H1 (cell line): Measurements from ENCODE around the gene PSMD6. TPM values are rescaled to one million over a fixed set of nuclear protein-coding genes. Genes with fewer than 3 reads are reported as not detected.

ENCODE experiments used
- FOSL1 ChIP-seq: IDR thresholded peaks from 2 replicates; pipeline ENCODE4 v1.6.1; 2011; ENCODE audit warnings: mild to moderate bottlenecking, low read depth, low read length, moderate library complexity; ENCODE audit not compliant: insufficient read depth
- GABPA ChIP-seq: IDR thresholded peaks from 2 replicates; pipeline ENCODE4 v1.6.1; 2011; ENCODE audit warnings: mild to moderate bottlenecking, low read length, moderate library complexity, borderline replicate concordance; ENCODE audit not compliant: insufficient read depth
- KDM1A ChIP-seq: fragments of 200-600, 300-600 bp; sonication (generic); IDR thresholded peaks from 2 replicates; pipeline ENCODE4 v1.7.1; 2016; ENCODE audit warnings: mild to moderate bottlenecking, low read length, borderline replicate concordance
- SAP30 ChIP-seq: fragments of 300-600 bp; sonication (generic); IDR thresholded peaks from 2 replicates; pipeline ENCODE4 v1.7.1; 2012; ENCODE audit warnings: low read length, moderate library complexity, mild to moderate bottlenecking, inconsistent platforms; ENCODE audit not compliant: insufficient read depth, insufficient replicate concordance
- SP4 ChIP-seq: IDR thresholded peaks from 2 replicates; pipeline ENCODE4 v1.6.1; 2012; ENCODE audit warnings: low read length, inconsistent platforms
- TAF7 ChIP-seq: optimal IDR thresholded peaks from 2 replicates; pipeline ENCODE3; 2011; ENCODE audit warnings: low read depth, mild to moderate bottlenecking, inconsistent platforms, low read length, moderate library complexity, borderline replicate concordance
- polyA plus RNA-seq, 7 experiments: library from polyadenylated mRNA; depleted of rRNA in 3 of 7; stranded (reverse) in 5 of 7; unstranded in 2 of 7; fragments of >200 nt in 5 of 7; fragments of 200-250 nt in 2 of 7; gene quantifications; 1 replicate in 5 of 7; 2 replicates in 1 of 7; 4 replicates in 1 of 7; pipeline versions ENCODE4 v1.2.1 to v1.2.3, GENCODE V29; 2011 to 2013; ENCODE audit warnings: missing spikeins in 2 of 7, mixed read lengths in 2 of 7
- total RNA-seq: library from RNA; stranded (reverse); fragmentation: NEBNext Ultra II Directional; extraction: Animal tissue kit (Norgen Biotek cat#: 25700); gene quantifications from 2 replicates; pipeline ENCODE4 v1.2.1, GENCODE V29; 2021

The PSMD6 gene
- total and polyA plus RNA-seq, 2 of the 8 experiments (the other 6 are each of a cell fraction or from before 2014, with no cell fraction given) = 43.7 to 104 TPM

GRCh38 chr3:64046592-64046991 lies 23.3 kb upstream of the PSMD6 start (continued):
- no peak for TF ChIP-seq KDM1A
- TF ChIP-seq TAF7 = no peak
- no peak for TF ChIP-seq SAP30
- no peak for TF ChIP-seq GABPA
- no peak for TF ChIP-seq SP4
- TF ChIP-seq FOSL1 = no peak
